Sigmoid colon (tissue), 4 donors: ENCODE data around the gene ADRA2A.

Experiments used
- CTCF ChIP-seq, 4 experiments: fragments of 450-650 bp in 3 of 4; fragments of 200-600 bp in 1 of 4; IDR thresholded peaks; one replicate each; pipeline ENCODE4 v1.5.1; 2016 to 2019; ENCODE audit warnings: antibody characterized with exemption in 4 of 4, mild to moderate bottlenecking in 3 of 4, moderate library complexity in 2 of 4
- POLR2A ChIP-seq, 2 donors: fragments of 450-650 bp; IDR thresholded peaks; one replicate each; pipeline ENCODE4 v1.6.1; 2016; ENCODE audit warnings: antibody characterized with exemption in 2 of 2, mild to moderate bottlenecking in 2 of 2, moderate library complexity in 2 of 2
- POLR2AphosphoS5 ChIP-seq, 4 donors: sonication (generic); formaldehyde crosslinking; IDR thresholded peaks; one replicate each; pipeline ENCODE4 v1.6.1; 2017; ENCODE audit warnings: antibody characterized with exemption in 4 of 4

DNA sequence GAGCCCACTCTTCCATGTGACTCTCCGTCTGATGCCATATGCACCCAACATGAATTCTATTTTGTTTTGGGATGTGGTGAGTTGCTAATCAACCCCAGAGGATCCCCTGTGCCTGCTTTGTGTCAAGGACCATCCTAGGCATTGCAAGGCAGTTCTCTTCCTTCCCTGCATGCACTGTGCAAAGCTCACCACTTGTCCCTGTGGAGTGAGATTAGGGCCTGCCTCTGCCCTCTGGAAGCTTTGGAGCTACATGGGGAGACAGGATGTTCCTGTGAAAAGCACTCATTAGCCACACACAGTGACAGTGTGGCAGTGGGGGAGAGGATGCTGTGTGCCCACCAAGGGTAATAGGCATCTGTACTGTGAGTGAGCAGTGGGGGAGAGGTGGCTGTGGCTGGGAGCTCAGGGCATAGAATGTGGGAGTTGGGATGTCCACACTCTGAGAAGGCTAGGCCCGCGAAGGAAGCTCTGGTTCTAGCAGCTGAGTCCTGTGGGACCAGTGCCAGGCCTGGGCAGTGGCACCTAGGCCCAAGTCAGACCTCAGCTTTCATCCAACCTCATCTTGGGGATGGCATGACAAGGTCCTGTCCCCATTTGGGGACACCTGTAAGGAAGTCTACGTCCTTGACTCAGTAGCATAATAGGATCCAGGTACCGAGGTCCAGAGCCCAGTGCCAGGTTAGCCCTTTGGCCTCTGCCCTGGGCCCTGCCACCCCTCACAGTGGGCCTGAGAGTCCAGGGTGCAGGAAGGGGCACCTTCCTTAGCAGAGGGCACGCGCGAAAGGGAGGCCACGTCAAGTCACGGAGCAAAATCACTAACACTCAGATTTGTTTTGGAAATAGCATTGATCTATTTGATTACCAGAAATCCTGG lies 6.6 kb downstream of the ADRA2A start:
- TF ChIP-seq POLR2A (IDR thresholded peaks at IDR 0.05) (no peak), CTCF (IDR thresholded peaks at IDR 0.05) (no peak), POLR2AphosphoS5 (IDR thresholded peaks at IDR 0.05) (no peak)
